HG03575 (cell line): ENCODE data around the gene CD180.

Experiments used
- ATAC-seq: cut with Tn5 transposase; IDR thresholded peaks from one replicate; pipeline ENCODE4 v1.9.1; 2021; ENCODE audit not compliant: unreplicated experiment, insufficient number of reproducible peaks, low FRiP score; ENCODE audit errors: extremely low read depth

The CD180 gene

DNA sequence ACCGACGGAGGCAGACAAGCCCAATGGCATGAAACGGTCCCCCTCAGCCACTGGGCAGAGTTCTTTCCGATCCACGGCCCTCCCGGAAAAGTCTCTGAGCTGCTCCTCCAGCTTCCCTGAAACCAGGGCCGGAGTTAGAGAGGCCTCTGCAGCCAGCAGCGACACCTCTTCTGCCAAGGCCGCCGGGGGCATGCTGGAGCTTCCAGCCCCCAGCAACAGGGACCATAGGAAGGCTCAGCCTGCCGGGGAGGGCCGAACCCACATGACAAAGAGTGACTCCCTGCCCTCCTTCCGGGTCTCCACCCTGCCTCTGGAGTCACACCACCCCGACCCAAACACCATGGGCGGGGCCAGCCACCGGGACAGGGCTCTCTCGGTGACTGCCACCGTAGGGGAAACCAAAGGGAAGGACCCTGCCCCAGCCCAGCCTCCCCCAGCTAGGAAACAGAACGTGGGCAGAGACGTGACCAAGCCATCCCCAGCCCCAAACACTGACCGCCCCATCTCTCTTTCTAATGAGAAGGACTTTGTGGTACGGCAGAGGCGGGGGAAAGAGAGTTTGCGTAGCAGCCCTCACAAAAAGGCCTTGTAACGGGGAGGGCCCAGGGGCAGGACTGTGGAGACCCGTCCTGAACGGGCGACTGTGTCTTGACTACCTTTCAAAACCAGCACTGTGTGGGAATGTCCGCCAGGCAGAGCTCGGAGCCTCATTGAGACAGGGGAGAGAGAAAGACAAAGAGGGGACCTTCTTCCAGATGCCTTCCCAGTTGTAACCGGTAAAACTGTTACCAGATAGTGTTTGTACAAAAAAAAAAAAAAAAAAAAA, 29.9 kb downstream of the CD180 start:
- ATAC-seq: no peak

DNA sequence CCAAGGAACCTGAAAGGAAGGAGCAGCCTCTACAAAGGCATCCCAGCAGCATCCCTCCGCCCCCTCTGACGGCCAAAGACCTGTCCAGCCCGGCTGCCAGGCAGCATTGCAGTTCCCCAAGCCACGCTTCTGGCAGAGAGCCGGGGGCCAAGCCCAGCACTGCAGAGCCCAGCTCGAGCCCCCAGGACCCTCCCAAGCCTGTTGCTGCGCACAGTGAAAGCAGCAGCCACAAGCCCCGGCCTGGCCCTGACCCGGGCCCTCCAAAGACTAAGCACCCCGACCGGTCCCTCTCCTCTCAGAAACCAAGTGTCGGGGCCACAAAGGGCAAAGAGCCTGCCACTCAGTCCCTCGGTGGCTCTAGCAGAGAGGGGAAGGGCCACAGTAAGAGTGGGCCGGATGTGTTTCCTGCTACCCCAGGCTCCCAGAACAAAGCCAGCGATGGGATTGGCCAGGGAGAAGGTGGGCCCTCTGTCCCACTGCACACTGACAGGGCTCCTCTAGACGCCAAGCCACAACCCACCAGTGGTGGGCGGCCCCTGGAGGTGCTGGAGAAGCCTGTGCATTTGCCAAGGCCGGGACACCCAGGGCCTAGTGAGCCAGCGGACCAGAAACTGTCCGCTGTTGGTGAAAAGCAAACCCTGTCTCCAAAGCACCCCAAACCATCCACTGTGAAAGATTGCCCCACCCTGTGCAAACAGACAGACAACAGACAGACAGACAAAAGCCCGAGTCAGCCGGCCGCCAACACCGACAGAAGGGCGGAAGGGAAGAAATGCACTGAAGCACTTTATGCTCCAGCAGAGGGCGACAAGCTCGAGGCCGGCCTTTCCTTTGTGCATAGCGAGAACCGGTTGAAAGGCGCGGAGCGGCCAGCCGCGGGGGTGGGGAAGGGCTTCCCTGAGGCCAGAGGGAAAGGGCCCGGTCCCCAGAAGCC, 30.8 kb downstream of the CD180 start:
- peak; percentile 71 for ATAC-seq

DNA sequence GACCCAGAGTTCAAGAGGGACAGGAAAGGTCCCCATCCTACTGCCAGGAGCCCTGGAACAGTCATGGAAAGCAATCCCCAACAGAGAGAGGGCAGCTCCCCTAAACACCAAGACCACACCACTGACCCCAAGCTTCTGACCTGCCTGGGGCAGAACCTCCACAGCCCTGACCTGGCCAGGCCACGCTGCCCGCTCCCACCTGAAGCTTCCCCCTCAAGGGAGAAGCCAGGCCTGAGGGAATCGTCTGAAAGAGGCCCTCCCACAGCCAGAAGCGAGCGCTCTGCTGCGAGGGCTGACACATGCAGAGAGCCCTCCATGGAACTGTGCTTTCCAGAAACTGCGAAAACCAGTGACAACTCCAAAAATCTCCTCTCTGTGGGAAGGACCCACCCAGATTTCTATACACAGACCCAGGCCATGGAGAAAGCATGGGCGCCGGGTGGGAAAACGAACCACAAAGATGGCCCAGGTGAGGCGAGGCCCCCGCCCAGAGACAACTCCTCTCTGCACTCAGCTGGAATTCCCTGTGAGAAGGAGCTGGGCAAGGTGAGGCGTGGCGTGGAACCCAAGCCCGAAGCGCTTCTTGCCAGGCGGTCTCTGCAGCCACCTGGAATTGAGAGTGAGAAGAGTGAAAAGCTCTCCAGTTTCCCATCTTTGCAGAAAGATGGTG, 31.6 kb downstream of the CD180 start:
- ATAC-seq: no peak

DNA sequence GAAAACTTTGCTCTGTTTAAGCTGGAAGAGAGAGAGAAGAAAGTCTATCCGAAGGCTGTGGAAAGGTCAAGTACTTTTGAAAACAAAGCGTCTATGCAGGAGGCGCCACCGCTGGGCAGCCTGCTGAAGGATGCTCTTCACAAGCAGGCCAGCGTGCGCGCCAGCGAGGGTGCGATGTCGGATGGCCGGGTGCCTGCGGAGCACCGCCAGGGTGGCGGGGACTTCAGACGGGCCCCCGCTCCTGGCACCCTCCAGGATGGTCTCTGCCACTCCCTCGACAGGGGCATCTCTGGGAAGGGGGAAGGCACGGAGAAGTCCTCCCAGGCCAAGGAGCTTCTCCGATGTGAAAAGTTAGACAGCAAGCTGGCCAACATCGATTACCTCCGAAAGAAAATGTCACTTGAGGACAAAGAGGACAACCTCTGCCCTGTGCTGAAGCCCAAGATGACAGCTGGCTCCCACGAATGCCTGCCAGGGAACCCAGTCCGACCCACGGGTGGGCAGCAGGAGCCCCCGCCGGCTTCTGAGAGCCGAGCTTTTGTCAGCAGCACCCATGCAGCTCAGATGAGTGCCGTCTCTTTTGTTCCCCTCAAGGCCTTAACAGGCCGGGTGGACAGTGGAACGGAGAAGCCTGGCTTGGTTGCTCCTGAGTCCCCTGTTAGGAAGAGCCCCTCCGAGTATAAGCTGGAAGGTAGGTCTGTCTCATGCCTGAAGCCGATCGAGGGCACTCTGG, 32.6 kb downstream of the CD180 start:
- no peak for ATAC-seq

DNA sequence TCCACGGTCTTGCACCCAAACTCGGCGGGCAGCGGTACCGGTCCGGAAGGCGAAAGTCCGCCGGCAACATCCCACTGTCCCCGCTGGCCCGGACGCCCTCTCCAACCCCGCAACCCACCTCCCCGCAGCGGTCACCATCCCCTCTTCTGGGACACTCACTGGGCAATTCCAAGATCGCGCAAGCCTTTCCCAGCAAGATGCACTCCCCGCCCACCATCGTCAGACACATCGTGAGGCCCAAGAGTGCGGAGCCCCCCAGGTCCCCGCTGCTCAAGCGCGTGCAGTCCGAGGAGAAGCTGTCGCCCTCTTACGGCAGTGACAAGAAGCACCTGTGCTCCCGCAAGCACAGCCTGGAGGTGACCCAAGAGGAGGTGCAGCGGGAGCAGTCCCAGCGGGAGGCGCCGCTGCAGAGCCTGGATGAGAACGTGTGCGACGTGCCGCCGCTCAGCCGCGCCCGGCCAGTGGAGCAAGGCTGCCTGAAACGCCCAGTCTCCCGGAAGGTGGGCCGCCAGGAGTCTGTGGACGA, 33.3 kb downstream of the CD180 start:
- no peak for ATAC-seq

DNA sequence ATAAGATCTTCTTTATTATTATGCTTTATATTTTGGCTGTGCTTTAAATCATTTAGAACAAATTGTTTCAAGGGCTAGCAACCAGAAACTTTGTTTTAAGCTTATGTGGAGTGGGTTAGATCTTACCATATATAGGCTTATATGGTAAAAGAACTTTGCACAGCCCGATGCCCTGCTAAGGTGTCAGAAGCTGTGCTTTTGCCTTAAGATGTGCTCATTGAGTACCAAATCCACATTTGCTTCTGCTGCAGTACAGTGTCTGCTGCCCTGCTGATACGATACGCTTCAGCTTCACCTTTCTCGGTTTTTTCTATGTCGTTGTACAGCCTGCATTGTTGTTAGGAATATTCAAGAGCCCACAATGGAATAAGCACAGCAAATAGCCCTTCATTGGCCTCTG, 34.8 kb downstream of the CD180 start:
- no peak for ATAC-seq

DNA sequence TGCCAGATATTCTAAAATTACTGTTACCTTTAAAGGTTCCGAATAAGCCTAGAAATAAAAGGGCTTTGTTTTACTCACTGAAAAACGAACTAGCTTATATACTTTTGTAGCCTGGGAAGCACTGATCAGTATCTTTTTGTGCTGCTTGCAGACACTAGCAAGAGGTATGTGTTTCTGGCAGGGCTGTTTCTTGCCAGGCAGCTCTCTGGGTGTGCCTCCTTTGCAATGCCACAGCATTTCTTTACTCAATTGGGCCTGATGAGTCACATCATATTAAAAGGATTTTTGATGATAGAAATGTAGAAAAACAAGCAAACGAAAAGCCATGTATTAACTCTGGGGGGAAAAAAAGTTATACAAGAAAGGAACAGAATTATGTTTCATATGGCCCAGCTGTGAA, 35.6 kb downstream of the CD180 start:
- no peak for ATAC-seq

DNA sequence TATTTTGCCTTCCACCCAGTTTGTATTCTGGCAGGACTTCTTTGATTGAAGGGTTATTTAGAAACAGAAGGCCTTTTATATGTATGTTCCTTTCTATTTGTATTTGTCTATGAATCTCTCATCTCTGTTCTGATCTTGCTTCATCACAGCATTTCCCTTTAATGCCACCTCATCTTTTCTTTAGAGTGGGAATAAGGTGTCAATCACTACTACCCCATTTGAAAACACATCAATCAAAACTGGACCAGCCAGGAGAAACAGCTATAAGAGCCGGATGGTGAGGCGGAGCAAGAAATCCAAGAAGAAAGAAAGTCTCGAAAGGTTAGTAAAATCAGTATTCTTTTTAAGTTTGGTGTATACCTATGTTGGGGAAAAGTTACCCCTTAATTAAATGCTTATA, 36.3 kb downstream of the CD180 start:
- ATAC-seq: no peak

DNA sequence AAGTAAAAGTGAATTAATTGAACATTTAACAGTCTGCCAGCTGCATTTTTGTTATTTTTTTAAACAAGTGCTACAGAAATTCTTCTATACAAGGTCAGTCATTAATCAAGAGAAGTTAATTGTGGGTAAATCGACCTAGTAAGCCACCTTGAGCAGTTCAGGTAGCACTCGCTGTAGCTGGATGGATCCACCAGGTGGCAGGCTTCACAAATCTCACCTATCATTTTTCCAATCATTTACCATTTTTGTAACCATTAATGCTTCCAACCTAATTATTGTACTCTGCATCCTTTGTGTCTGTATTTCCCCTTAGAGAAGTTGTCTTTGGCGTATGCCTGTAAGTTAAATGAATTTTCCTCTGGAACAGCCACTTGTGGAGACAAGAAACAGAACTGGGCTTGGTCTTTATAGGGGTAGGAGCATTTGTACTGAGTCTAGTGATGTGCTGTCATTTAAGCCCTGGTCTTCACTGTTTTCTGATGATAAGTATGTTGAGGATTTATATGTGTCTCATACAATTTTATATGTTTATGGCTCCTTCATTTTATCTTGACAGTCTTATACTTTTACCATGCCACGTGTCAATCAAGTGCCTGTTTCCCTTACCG, 39.5 kb downstream of the CD180 start:
- ATAC-seq: no peak

DNA sequence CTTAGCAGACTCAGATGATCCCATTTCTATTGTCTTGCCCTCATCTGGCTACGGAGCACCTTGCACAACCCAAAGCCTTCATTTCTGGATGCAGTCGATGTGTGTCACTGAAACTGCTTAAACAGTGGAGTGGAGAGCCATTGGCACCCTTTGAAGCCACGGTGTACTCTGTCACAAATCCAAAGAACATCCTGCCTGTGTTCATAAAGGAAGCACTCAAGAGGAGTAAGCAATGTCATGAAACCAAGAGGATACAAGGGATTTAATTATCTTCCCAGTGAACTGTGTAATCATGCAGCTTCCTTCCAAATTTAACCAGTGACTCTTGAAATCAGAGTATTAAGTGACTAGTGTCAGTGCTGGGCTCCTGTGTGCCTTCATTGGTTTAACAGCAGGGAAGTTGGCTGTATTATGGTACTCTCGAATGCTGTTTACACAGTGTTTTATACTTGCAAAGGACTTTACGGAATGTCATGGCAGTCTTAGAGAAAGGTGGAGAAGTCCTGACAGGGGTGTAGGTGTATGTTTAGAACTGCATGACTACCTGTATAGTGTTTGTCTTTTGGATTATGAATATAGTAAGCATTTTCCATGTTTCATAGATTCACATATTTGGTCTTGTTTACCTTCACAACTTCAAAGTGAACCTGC, 41.9 kb downstream of the CD180 start:
- no peak for ATAC-seq

DNA sequence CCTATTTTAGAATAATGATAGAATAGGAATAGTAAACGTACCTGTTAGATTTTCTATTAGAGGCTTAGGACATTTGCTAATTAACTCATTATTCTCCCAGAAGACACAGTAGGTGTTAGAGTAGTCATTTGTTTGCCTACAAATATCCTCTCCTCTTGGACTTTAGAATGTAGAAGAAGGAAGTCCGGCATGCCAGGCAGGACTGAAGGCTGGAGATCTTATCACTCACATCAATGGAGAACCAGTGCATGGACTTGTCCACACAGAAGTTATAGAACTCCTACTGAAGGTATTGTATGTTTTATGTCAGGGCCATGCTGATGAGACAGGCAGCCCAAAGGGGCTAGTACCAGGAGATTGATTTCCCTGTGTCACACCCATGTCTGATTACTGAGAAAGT, 43.3 kb downstream of the CD180 start:
- ATAC-seq: no peak

DNA sequence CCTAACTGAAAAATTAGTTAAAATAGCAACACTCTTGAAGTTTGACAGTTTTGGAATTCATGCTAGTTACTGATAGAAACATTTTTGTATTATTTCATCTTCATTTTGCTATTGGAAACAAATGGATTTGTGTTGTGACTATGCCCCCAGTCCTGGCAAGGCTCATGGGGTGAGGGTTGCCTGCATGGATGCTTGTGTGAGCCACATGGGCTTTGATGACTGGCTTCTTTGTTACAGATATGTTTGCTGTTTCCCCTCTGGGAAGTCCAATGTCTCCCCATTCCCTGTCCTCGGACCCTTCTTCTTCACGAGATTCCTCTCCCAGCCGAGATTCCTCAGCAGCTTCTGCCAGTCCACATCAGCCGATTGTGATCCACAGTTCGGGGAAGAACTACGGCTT, 44.2 kb downstream of the CD180 start:
- no peak for ATAC-seq

DNA sequence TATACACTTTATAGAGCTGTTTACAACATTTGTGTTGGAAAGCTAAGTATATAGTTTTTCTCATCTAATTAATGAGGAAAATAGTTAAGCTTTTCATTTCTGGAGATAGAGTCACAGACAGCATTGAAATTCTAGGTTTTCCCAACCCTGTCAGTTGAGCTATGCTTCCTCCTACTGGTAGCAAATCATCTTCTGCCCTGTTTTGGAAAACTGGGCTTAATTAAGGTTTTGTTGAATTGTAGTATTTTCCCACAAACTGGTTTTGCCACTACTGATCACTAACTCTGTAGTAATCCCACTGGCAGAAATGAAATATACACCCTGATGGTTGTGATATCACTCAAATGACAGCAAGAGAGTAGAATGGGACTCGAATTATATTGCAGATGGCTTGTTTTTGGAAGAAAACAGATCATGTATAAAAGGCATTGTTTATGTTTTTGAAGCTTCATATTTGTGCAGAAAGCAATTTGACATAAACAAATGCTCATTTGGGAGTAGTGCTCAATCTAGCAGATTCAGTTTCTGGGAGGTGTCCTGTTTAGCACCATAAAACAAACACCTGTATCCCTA, 46.6 kb downstream of the CD180 start:
- no peak for ATAC-seq

DNA sequence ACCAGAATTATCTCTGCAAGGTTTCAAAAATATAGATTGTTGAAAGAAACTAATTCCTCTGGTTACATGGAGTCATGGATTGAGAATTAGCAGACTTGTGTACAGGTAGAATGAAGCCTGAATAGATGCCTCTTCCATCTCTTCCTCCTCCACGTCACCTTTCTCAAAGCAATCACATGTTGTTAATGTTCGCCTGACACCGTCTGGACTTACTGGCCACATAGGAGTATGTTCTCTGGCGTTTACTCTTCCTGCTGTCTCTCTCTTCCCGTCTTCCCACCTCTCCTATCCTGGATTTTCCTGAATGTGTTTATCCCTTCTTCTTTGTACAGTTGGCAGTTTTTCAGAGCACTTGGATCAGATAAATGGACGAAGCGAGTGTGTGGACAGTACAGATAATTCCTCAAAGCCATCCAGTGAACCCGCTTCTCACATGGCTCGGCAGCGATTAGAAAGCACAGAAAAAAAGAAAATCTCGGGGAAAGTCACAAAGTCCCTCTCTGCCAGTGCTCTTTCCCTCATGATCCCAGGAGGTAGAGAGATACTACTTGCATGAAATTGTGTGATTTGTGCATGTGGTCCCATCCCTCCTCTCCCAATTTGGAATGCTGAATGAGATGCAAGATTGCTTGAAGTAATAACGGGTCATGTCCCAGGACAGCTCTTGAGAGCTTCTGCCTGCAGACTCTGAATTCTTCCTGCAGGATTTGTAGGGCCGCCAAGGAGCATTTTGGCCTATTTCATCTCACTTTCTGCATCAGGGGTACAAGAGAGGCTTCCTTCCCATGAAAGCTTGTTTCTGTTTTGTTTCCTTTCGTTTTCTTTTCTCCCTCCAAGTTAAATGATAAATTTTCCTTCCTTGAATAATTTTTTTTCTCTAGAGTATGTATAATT, 47.3 kb downstream of the CD180 start:
- no peak for ATAC-seq

DNA sequence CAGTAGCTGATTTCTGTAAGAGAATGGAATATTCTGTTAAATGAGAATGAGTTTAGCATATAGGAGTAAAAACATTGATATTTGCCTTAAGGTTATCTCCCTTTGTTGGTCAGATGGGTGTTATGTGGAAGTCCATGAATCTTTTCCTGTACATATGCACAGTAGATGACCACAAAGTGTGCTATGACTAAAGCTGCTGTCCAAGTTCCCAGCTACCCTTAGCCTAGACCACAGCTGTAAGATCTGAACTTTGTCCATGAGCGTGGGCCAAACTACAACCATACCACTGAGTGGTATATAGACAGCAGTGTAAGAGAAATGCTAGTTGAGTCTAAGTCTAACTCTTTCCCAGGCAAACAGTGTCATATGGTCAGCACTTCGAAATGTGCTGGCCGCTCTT, 48.8 kb downstream of the CD180 start:
- ATAC-seq: no peak

DNA sequence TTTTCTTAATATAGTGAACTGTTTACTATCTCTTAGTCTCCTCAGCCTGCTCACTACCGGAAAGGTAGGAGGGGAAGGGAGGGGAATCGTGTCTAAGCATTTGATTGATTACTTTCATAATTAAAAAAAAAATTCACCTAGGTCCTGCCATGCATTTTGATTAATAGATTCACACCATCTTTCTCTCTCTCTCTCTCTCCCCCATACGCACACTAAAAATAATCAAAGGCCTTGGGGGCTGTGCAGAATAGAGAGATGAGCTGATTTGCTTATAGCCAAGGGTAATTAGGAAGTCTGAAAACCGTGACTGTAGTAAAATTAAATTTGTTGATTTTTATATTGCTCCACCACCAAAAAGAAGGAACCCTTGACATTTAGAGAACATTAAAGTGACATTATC, 49.6 kb downstream of the CD180 start:
- ATAC-seq: no peak

DNA sequence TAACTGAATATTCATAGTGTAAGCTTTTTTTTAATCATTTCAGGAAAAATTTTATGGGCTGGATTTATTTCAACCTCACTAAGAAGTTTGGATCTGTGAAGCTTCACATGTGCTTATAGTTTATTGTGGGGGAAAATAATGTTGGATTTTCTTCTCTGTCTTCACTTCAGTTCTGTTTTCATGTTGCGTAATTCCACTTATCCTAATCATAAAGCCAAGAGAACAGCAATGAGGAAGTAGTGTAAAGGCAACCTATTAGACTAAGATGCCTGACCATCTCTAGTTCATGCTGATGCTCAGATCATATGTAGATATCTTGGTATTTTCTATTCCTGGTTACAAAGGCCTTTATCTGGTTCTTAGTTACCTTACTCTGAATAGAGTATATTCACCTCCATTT, 50.0 kb downstream of the CD180 start:
- ATAC-seq: no peak
